Fibroblast of skin of left quadriceps (primary cell): ENCODE results near the gene LRRC4C.

Experiments
- DNase-seq, 2 experiments: peaks; one replicate each; pipeline ENCODE4 v3.0.0-alpha.2; 2013; ENCODE audit warnings: low read depth in 2 of 2

The LRRC4C gene

GRCh38 chr11:40491341-40491740, 968.1 kb downstream of the LRRC4C start:
- DNase-seq = no peak

GRCh38 chr11:40467771-40468170, 991.7 kb downstream of the LRRC4C start:
- no peak for DNase-seq

- peak; percentile 13 to 14 for DNase-seq
These were observed 1014.1 kb downstream of the LRRC4C start for GRCh38 chr11:40445391-40445790.

- DNase-seq = no peak
These were observed 1015.3 kb downstream of the LRRC4C start for GRCh38 chr11:40444151-40444550.

GRCh38 chr11:40435344-40435743, 1024.1 kb downstream of the LRRC4C start:
- DNase-seq = no peak

GRCh38 chr11:40434926-40435325, 1024.5 kb downstream of the LRRC4C start:
- no peak for DNase-seq

- DNase-seq = no peak
These were observed 1027.1 kb downstream of the LRRC4C start for GRCh38 chr11:40432358-40432757.

- no peak for DNase-seq
These were observed 1034.3 kb downstream of the LRRC4C start for GRCh38 chr11:40425168-40425567.

- no peak for DNase-seq
These were observed 1038.1 kb downstream of the LRRC4C start for GRCh38 chr11:40421208-40421981.

- DNase-seq = no peak
These were observed 1041.8 kb downstream of the LRRC4C start for GRCh38 chr11:40417627-40418026.

GRCh38 chr11:40407355-40407754, 1052.1 kb downstream of the LRRC4C start:
- no peak for DNase-seq

GRCh38 chr11:40405614-40406013, 1053.8 kb downstream of the LRRC4C start:
- DNase-seq = no peak

GRCh38 chr11:40403321-40403720, 1056.1 kb downstream of the LRRC4C start:
- no peak for DNase-seq

- DNase-seq = no peak
These were observed 1058.2 kb downstream of the LRRC4C start for GRCh38 chr11:40401132-40401853.

GRCh38 chr11:40397141-40397540, 1062.3 kb downstream of the LRRC4C start:
- no peak for DNase-seq

GRCh38 chr11:40393511-40393910, 1065.9 kb downstream of the LRRC4C start:
- no peak for DNase-seq

- no peak for DNase-seq
These were observed 1067.8 kb downstream of the LRRC4C start for GRCh38 chr11:40391679-40392078.

- DNase-seq = peak; percentile 56
These were observed 1071.2 kb downstream of the LRRC4C start for GRCh38 chr11:40388097-40388818.

GRCh38 chr11:40387240-40387980, 1072.0 kb downstream of the LRRC4C start:
- DNase-seq = no peak

GRCh38 chr11:40384991-40385390, 1074.5 kb downstream of the LRRC4C start:
- DNase-seq = peak; percentile 51 to 58

GRCh38 chr11:40381481-40381880, 1078.0 kb downstream of the LRRC4C start:
- no peak for DNase-seq

- DNase-seq = no peak
These were observed 1078.6 kb downstream of the LRRC4C start for GRCh38 chr11:40380835-40381234.
